RWPE2 (cell line): ENCODE results near the gene PADI1.

ENCODE experiments used
- ATAC-seq: fragments of 200-7000 bp; cut with Tn5 transposase; 3 replicates; pipeline ENCODE4 v1.9.1; 2021; ENCODE audit warnings: low read depth
- DNase-seq: peaks from one replicate; pipeline ENCODE4 v3.0.0-alpha.2; 2020; ENCODE audit warnings: low spot score
- H3K27ac ChIP-seq: fragments of 450-650 bp; 2 replicates; pipeline ENCODE4 v1.5.1; 2017; ENCODE audit warnings: mild to moderate bottlenecking; ENCODE audit not compliant: poor library complexity, severe bottlenecking
- H3K27me3 ChIP-seq: fragments of 250-450 bp; sonication (Bioruptor Pico); 2 replicates; pipeline ENCODE4 v1.5.1; 2021; ENCODE audit warnings: mild to moderate bottlenecking, moderate library complexity; ENCODE audit not compliant: insufficient read depth, poor library complexity, severe bottlenecking
- H3K36me3 ChIP-seq: fragments of 250-450 bp; sonication (Bioruptor Pico); 2 replicates; pipeline ENCODE4 v1.5.1; 2020; ENCODE audit warnings: low read depth, mild to moderate bottlenecking, moderate library complexity
- H3K4me1 ChIP-seq: fragments of 250-450 bp; sonication (Bioruptor Pico); 2 replicates; pipeline ENCODE4 v1.5.1; 2021; ENCODE audit warnings: mild to moderate bottlenecking, moderate library complexity; ENCODE audit not compliant: insufficient read depth, poor library complexity, severe bottlenecking
- H3K4me3 ChIP-seq: fragments of 250-450 bp; sonication (Bioruptor Pico); 2 replicates; pipeline ENCODE4 v1.5.1; 2021; ENCODE audit warnings: mild to moderate bottlenecking, moderate library complexity; ENCODE audit not compliant: severe bottlenecking
- H3K9me3 ChIP-seq: fragments of 250-450 bp; sonication (Bioruptor Pico); 2 replicates; pipeline ENCODE4 v1.5.1; 2021; ENCODE audit warnings: mild to moderate bottlenecking, moderate library complexity; ENCODE audit not compliant: severe bottlenecking
- CTCF ChIP-seq: fragments of 450-650 bp; IDR thresholded peaks from one replicate; pipeline ENCODE4 v1.5.1; 2017; ENCODE audit warnings: mild to moderate bottlenecking, moderate library complexity; ENCODE audit not compliant: poor library complexity, severe bottlenecking

Gene PADI1

GRCh38 chr1:17216078-17216477, 11.2 kb downstream of the PADI1 start:
- Histone ChIP-seq H3K27me3 (no peaks in the 10 kb centered on the region), H3K27ac (peak overlapping the region; percentile 91), H3K4me1 (peaks cover 41% of the 10 kb centered on the region), H3K4me3 (no peak overlapping the region), H3K9me3 (no peaks in the 10 kb centered on the region), H3K36me3 (no peaks in the 10 kb centered on the region)
- no peak for ATAC-seq
- DNase-seq: no peak
- TF ChIP-seq CTCF: no peak

GRCh38 chr1:17217607-17218006, 12.7 kb downstream of the PADI1 start:
- H3K9me3 ChIP-seq: no peaks in the 10 kb centered on the region
- peak overlapping the region; percentile 91 for H3K27ac ChIP-seq
- DNase-seq: no peak
- H3K36me3 ChIP-seq: no peaks in the 10 kb centered on the region
- no peaks in the 10 kb centered on the region for H3K27me3 ChIP-seq
- ATAC-seq: no peak
- TF ChIP-seq CTCF: no peak
- no peak overlapping the region for H3K4me3 ChIP-seq
- H3K4me1 ChIP-seq: peaks cover 33% of the 10 kb centered on the region

GRCh38 chr1:17218939-17219338, 14.0 kb downstream of the PADI1 start:
- no peak for DNase-seq

GRCh38 chr1:17220287-17220686, 15.4 kb downstream of the PADI1 start:
- H3K4me1 ChIP-seq: peaks cover 10% of the 10 kb centered on the region
- no peaks in the 10 kb centered on the region for H3K27me3 ChIP-seq
- DNase-seq (no peak), ATAC-seq (no peak)
- no peak overlapping the region for H3K4me3 ChIP-seq
- no peak overlapping the region for H3K27ac ChIP-seq
- TF ChIP-seq CTCF: no peak
- H3K36me3 ChIP-seq: no peaks in the 10 kb centered on the region
- no peaks in the 10 kb centered on the region for H3K9me3 ChIP-seq

More at GRCh38 chr1:17218939-17219338, 14.0 kb downstream of the PADI1 start:
- Histone ChIP-seq H3K27ac (no peak overlapping the region), H3K36me3 (no peaks in the 10 kb centered on the region), H3K4me1 (peaks cover 22% of the 10 kb centered on the region), H3K4me3 (no peak overlapping the region), H3K27me3 (no peaks in the 10 kb centered on the region), H3K9me3 (no peaks in the 10 kb centered on the region)
- ATAC-seq: no peak
- no peak for TF ChIP-seq CTCF

GRCh38 chr1:17222557-17222956, 17.6 kb downstream of the PADI1 start:
- no peaks in the 10 kb centered on the region for H3K27me3 ChIP-seq
- ATAC-seq (no peak), DNase-seq (no peak)
- peaks cover 12% of the 10 kb centered on the region for H3K4me1 ChIP-seq
- H3K4me3 ChIP-seq: no peak overlapping the region
- H3K9me3 ChIP-seq: no peaks in the 10 kb centered on the region
- H3K27ac ChIP-seq: no peak overlapping the region
- no peaks in the 10 kb centered on the region for H3K36me3 ChIP-seq
- TF ChIP-seq CTCF: no peak
